ENCODE data around the gene DDX42.

GRCh38 chr17:63762161-63763078 lies 11.6 kb upstream of the DDX42 start:
- no peak for TF ChIP-seq POLR2AphosphoS5 (IDR thresholded peaks at IDR 0.05)
- TF ChIP-seq EP300 (conservative IDR thresholded peaks at IDR 0.05; ENCODE audit: poor library complexity, severe bottlenecking) = no peak
- TF ChIP-seq, protein P1, sequence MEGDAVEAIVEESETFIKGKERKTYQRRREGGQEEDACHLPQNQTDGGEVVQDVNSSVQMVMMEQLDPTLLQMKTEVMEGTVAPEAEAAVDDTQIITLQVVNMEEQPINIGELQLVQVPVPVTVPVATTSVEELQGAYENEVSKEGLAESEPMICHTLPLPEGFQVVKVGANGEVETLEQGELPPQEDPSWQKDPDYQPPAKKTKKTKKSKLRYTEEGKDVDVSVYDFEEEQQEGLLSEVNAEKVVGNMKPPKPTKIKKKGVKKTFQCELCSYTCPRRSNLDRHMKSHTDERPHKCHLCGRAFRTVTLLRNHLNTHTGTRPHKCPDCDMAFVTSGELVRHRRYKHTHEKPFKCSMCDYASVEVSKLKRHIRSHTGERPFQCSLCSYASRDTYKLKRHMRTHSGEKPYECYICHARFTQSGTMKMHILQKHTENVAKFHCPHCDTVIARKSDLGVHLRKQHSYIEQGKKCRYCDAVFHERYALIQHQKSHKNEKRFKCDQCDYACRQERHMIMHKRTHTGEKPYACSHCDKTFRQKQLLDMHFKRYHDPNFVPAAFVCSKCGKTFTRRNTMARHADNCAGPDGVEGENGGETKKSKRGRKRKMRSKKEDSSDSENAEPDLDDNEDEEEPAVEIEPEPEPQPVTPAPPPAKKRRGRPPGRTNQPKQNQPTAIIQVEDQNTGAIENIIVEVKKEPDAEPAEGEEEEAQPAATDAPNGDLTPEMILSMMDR (IDR thresholded peaks at IDR 0.05; ENCODE audit: poor library complexity, severe bottlenecking) = no peak
- no peak for TF ChIP-seq EZH2 (IDR thresholded peaks at IDR 0.05; ENCODE audit: borderline replicate concordance, insufficient read depth, low read length, poor library complexity, severe bottlenecking)
- no peak for TF ChIP-seq RAD21 (conservative IDR thresholded peaks at IDR 0.05)
- no peak for TF ChIP-seq MXI1 (conservative IDR thresholded peaks at IDR 0.05; ENCODE audit: poor library complexity, severe bottlenecking)
- TF ChIP-seq REST (IDR thresholded peaks at IDR 0.05; ENCODE audit: borderline replicate concordance) = no peak
